RPMI8226 (cell line): ENCODE measurements around the gene PALM3.
"Not testable (repeated sequence)": the region's sequence is repeated elsewhere in the genome, so short reads cannot be mapped to it uniquely, and the experiment has no call there.

Source experiments
- DNase-seq: peaks from one replicate; pipeline ENCODE4 v3.0.0-alpha.2; 2015

The PALM3 gene

DNA sequence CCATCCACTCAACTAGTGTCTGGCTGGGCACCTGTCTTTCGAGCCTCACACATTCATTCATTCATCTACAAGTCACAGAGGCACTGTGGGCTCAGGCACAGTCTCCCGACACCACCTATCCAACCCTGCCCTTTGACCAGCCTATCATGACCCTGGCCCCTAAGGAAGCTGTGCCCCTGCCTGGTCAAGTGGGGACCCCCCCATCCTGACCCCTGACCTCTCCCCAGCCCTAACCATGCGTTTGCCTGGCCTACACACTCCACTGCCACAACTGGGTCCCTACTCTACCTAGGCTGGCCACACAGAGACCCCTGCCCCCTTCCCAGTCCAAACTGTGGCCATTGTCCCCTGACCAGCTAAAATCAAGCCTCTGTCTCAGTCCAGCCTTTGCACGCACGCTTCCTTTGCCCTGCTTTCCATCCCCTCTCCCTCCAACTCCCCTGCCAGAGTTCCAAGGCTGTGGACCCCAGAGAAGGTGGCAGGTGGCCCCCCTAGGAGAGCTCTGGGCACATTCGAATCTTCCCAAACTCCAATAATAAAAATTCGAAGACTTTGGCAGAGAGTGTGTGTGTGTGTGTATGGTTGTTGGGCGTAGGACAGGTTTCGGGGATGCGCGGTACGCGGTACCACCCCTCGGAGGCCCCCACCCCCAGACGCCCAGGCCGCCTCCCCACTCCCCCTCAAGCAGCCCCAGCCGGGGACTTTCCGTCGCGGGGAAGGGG lies 30.7 kb downstream of the PALM3 start:
- no peak for DNase-seq

- DNase-seq: no peak
These were observed 33.0 kb downstream of the PALM3 start for GRCh38 chr19:14028901-14029300.

- DNase-seq: no peak
These were observed 33.9 kb downstream of the PALM3 start, which contains the start of gene RLN3 for GRCh38 chr19:14027856-14028450. Gene RLN3 (plus strand): TSS chr19:14028148. CDS start chr19:14028205, 57 bp downstream.

GRCh38 chr19:14026652-14027192 lies 35.2 kb downstream of the PALM3 start:
- not testable (repeated sequence) for DNase-seq

GRCh38 chr19:14023404-14024235 lies 38.3 kb downstream of the PALM3 start:
- DNase-seq: peak; percentile 75

- DNase-seq: no peak
These were observed 39.4 kb downstream of the PALM3 start for GRCh38 chr19:14022469-14022868.

DNA sequence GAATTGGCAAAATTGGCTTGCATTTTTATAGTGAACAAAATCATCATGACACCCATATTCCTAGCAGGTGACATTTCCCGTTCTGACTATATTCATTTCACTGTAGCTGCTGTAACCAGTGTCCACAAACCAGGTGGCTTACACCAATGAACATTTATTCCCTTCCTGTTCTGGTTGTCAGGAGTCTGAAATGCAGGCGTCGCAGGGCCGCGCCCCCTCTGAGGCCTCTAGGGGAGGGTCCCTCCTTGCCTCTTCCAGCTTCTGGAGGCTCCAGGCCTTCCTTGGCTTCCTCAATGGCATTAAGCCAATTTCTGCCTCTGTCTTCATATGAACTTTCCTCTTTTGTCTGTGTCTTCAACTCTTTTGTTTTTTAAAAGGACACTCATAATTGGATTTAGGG lies 40.4 kb downstream of the PALM3 start:
- DNase-seq: no peak

GRCh38 chr19:14019739-14020138 lies 42.1 kb downstream of the PALM3 start:
- not testable (repeated sequence) for DNase-seq

DNA sequence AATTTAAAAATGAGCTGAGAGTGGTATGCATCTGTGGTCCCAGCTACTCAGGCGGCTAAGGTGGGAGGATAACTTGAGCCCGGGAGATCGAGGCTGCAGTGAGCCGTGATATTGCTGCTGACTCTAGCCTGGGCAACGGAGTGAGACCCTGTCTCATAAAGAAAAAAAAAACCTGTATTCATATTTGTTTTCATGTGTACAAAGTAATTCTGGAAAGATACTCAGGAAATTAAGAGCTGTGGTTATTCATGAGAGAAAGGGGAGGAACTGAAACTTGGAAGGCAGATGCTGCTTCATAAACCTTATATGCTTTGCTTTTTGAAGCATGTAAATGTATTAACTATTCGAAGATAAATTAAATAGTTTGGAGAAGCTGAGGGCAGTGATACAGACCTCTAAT lies 42.8 kb downstream of the PALM3 start:
- peak; percentile 46 for DNase-seq

GRCh38 chr19:14015524-14016035 lies 46.3 kb downstream of the PALM3 start:
- peak; percentile 91 for DNase-seq

DNA sequence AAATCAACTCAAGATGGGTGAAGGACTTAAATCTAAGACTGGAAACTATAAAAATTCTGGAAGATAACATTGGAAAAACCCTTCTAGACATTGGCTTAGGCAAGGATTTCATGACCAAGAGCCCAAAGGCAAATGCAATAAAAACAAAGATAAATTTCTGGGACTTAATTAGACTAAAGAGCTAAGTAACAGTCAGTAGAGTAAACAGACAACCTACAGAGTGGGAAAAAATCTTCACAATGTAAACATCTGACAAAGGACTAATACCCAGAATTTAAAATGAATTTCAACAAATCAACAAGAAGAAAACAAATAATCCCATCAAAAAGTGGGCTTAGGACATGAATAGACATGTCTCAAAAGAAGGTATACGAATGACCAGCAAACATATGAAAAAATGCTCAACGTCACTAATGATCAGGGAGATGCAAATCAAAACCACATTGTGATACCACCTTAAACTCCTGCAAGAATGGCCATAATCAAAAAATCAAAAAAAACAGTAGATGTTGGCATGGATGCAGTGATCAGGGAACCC lies 49.4 kb downstream of the PALM3 start:
- no peak for DNase-seq

DNA sequence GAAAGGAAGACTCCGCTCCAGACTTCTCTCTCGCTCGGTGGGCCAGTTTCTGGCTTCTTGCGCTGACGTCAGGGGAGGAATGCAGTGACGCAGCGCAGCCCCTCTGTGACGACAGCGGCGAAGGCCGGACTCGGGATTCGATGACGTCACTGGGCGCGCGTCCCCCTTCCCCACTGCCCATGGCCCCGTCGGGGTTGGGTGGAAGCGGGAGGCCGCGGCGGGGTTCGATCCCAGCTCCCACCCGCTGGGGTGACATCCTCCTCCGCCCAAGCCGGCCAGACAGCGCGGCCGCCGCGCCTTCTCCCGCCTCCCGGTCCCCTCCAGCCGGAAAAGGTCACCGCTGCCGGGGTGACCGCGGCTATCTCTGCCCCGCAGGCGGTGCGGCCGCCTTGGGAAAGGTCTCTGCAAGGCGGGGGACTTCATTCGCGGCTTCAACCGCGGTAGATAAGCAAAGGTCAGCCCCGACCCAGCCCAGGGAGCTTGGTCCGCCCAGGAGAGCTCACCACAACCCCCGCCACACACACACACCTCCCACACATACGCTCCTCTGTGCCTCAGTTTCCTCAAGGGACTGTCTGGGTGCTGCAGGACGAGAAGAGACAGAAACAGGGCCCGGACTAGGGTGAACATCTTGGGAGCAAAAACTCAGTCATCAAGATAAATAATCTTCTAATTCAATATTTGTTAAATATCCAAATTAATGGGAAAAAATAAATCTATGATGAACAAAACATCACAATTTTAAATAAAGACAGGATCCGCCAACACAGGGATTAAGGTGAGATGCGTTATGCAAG lies 54.9 kb downstream of the PALM3 start:
- DNase-seq: no peak

DNA sequence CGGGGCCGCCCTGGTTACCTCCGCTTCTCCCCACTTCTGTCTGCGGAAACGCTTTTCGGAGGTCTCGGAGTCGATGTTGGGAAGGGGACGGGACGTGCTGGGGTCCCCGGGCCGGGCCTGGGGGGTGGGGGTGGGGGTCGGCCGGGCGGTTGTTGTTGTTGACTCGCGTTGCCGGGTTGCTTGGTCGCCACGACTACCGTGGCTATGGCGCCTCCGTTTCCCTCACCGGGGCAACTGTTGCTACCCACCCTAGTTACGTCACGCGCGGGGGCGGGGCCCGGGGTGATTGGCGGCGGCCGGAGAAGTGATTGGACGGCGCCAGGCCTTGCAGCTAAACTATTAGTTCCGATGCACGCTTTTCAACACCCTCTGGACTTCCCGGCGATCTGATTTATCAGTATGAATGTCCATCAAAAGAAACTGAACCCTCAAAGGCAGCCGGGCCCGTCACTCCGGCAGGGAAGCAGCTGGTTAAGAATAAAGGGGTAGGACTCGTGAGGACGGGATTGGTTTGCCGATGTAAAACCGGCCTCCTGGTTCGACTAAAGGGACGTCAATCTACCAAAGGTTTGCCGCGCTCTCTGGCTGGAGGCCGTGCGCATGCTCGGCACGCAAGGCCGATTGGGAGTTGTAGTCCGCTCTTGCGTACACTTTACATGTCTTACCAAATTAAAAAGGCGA lies 55.7 kb downstream of the PALM3 start, which contains the start of gene RFX1:
RFX1 (minus strand) TSS at position 236 of the 681 bp plus-strand sequence. CDS start 12,477 bp downstream, outside the sequence.
- DNase-seq: peak; percentile 98

DNA sequence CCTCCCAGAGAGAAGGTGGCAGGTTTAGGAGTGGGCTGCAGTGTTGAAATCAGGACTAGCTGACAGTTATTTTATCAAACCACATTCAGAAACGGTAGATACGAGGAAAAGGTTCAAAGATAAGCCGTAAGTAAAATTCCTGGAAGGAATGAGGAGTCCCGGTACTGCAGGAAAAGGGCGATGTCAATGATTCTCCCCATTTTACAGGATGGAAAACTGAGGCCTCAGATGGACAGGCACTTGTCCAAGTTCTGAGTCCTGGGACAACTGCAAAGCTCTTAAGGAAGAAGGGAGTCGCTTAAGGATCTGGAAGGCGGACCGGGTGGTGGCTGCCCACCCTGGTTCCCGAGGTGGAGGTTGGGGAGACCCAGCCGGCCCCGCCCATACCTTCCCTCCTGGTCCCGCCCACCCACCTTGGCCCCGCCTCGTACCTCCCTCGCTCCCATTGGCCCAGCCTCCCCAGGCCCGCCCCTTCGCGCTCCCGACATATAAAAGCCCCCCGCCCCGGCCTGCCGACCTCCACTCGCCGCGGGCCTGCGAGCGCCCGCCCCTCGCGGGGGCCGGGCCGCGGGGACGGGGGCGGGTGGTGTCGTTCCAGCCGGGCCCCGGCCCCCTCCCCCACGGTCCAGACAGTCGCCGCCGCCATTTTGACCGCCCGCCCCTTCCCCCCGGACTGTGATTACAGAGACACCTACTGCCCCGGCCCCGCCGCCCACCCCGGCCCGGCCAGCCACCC lies 56.4 kb downstream of the PALM3 start:
- DNase-seq: peak; percentile 90

DNA sequence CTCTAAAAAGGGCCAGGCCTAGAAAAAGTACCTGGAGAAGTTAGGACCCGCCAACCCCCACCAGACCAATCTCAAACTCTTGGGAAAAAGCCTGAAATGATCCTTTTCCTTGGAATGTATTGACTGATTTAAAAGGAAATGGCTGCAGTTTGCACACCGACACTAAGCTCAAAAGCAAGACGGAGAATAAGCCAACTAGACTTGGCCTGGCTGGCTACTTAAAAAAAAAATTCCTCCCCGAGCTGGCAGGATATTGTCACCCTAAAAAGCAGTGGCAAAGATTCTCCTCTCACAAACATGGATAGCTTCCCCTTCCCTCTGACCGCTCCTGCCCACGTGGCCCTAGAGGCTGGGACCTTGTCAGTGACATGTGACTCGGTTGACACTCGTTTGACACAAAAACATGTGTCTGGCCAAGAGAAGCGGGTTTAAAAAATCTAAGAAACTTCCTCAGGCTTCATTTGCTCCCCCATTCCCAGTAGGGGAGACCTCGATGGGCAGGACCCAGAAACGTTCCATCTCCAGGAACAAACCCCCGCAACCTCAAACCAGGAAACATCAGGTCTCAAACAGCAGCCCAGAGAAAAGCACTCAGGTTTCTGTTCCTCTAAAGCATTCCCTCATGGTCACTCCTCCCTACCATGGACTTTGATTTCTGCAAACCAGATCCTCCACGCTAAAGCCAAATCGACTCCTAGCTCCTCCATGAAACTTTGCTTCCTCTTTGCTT lies 57.1 kb downstream of the PALM3 start:
- DNase-seq: peak; percentile 28
